Kidney glomerular epithelial cell (primary cell): ENCODE measurements around the gene RBM11.
"Not testable (repeated sequence)": the region's sequence is repeated elsewhere in the genome, so short reads cannot be mapped to it uniquely, and the experiment has no call there.

Source experiments
- DNase-seq: peaks from one replicate; lab custom pipeline; 2025; lab: John Stamatoyannopoulos, UW

RBM11 gene

GRCh38 chr21:14215971-14216641, at the start of gene RBM11:
Gene RBM11 (plus strand): TSS chr21:14216157. CDS start chr21:14216187, 30 bp downstream.
- peak; percentile 72 for DNase-seq

GRCh38 chr21:14166463-14167223, 49.3 kb upstream of the RBM11 start:
- DNase-seq: not testable (repeated sequence)

GRCh38 chr21:14206222-14206621, 9.7 kb upstream of the RBM11 start:
- DNase-seq: no peak

- no peak for DNase-seq
Measured at GRCh38 chr21:14210738-14211137, 5.2 kb upstream of the RBM11 start, which contains the start of gene LIPI. Gene LIPI (minus strand): TSS chr21:14210955. CDS start chr21:14210845, 110 bp downstream.

GRCh38 chr21:14213164-14213563, 2.8 kb upstream of the RBM11 start:
- DNase-seq: no peak

GRCh38 chr21:14223365-14223764, 7.4 kb downstream of the RBM11 start:
- DNase-seq: no peak

- no peak for DNase-seq
Measured at GRCh38 chr21:14229399-14229798, 13.4 kb downstream of the RBM11 start.

- no peak for DNase-seq
Measured at GRCh38 chr21:14235101-14235500, 19.1 kb downstream of the RBM11 start.

- DNase-seq: no peak
Measured at GRCh38 chr21:14236180-14236579, 20.2 kb downstream of the RBM11 start.

GRCh38 chr21:14239281-14239680, 23.3 kb downstream of the RBM11 start:
- no peak for DNase-seq

GRCh38 chr21:14241297-14241696, 25.3 kb downstream of the RBM11 start:
- DNase-seq: no peak

- DNase-seq: no peak
Measured at GRCh38 chr21:14243461-14243860, 27.5 kb downstream of the RBM11 start.

GRCh38 chr21:14243874-14244273, 27.9 kb downstream of the RBM11 start:
- DNase-seq: no peak

GRCh38 chr21:14244911-14245310, 29.0 kb downstream of the RBM11 start:
- no peak for DNase-seq

- DNase-seq: no peak
Measured at GRCh38 chr21:14245711-14246110, 29.8 kb downstream of the RBM11 start.

GRCh38 chr21:14251336-14251735, 35.4 kb downstream of the RBM11 start:
- no peak for DNase-seq

GRCh38 chr21:14259747-14260146, 43.8 kb downstream of the RBM11 start:
- DNase-seq: peak; percentile 71

GRCh38 chr21:14260174-14260764, 44.3 kb downstream of the RBM11 start:
- DNase-seq: no peak

GRCh38 chr21:14262039-14262438, 46.1 kb downstream of the RBM11 start:
- no peak for DNase-seq

GRCh38 chr21:14263879-14264278, 47.9 kb downstream of the RBM11 start:
- DNase-seq: no peak

- no peak for DNase-seq
Measured at GRCh38 chr21:14265023-14265422, 49.1 kb downstream of the RBM11 start.

- DNase-seq: no peak
Measured at GRCh38 chr21:14267076-14267475, 51.1 kb downstream of the RBM11 start.

- no peak for DNase-seq
Measured at GRCh38 chr21:14270631-14271030, 54.7 kb downstream of the RBM11 start.
